ENCODE data around the gene SF3A1. TPM values are rescaled to one million over a fixed set of nuclear protein-coding genes. Genes with fewer than 3 reads are reported as not detected.

SF3A1 gene
- total RNA-seq, 1 donor from 2014 or later: 115 TPM

- Mint-ChIP-seq H3K4me1 (ENCODE audit: low read depth) (peaks cover 31% of the 10 kb centered on the region), H3K27me3 (ENCODE audit: low read depth) (no peaks in the 10 kb centered on the region), H3K27ac (ENCODE audit: unreplicated experiment) (peak overlapping the region; percentile 88), H3K4me3 (ENCODE audit: unreplicated experiment) (no peak overlapping the region), H3K36me3 (ENCODE audit: low read depth) (peaks cover 15% of the 10 kb centered on the region), H3K9me3 (ENCODE audit: low read depth) (no peaks in the 10 kb centered on the region)
- TF ChIP-seq CTCF (IDR thresholded peaks at IDR 0.05): no peak
- DNase-seq (ENCODE audit: low spot score): no peak
Observed at GRCh38 chr22:30291058-30291892, 65.4 kb downstream of the SF3A1 start.

- H3K36me3 Mint-ChIP-seq (ENCODE audit: low read depth): peaks cover 15% of the 10 kb centered on the region
- H3K27ac Mint-ChIP-seq (ENCODE audit: unreplicated experiment): peak overlapping the region; percentile 88
- no peaks in the 10 kb centered on the region for H3K9me3 Mint-ChIP-seq (ENCODE audit: low read depth)
- H3K27me3 Mint-ChIP-seq (ENCODE audit: low read depth): no peaks in the 10 kb centered on the region
- peak overlapping the region; percentile 77 for H3K4me3 Mint-ChIP-seq (ENCODE audit: unreplicated experiment)
- no peak for DNase-seq (ENCODE audit: low spot score)
- H3K4me1 Mint-ChIP-seq (ENCODE audit: low read depth): peaks cover 31% of the 10 kb centered on the region
- no peak for TF ChIP-seq CTCF (IDR thresholded peaks at IDR 0.05)
Observed at GRCh38 chr22:30290342-30291057, 66.2 kb downstream of the SF3A1 start.

- Mint-ChIP-seq H3K9me3 (ENCODE audit: low read depth) (no peaks in the 10 kb centered on the region), H3K4me3 (ENCODE audit: unreplicated experiment) (peak overlapping the region; percentile 77), H3K27ac (ENCODE audit: unreplicated experiment) (peak overlapping the region; percentile 88)
Observed at GRCh38 chr22:30289980-30290313, 66.7 kb downstream of the SF3A1 start.

GRCh38 chr22:30289141-30289979, 67.3 kb downstream of the SF3A1 start, which contains the start of gene CASTOR1:
TSS of gene CASTOR1 (minus strand) at chr22:30289505. CDS start at chr22:30289497, 8 bp downstream.
- Mint-ChIP-seq H3K27me3 (ENCODE audit: low read depth) (no peaks in the 10 kb centered on the region), H3K27ac (ENCODE audit: unreplicated experiment) (peak within 1 kb of the TSS; percentile 95), H3K4me3 (ENCODE audit: unreplicated experiment) (peak within 1 kb of the TSS; percentile 77), H3K9me3 (ENCODE audit: low read depth) (no peaks in the 10 kb centered on the region), H3K4me1 (ENCODE audit: low read depth) (peaks cover 31% of the 10 kb centered on the region), H3K36me3 (ENCODE audit: low read depth) (peaks cover 21% of the 10 kb centered on the region)
- DNase-seq (ENCODE audit: low spot score): peak; percentile 99
- no peak for TF ChIP-seq CTCF (IDR thresholded peaks at IDR 0.05)

More at GRCh38 chr22:30289980-30290313, 66.7 kb downstream of the SF3A1 start:
- Mint-ChIP-seq H3K4me1 (ENCODE audit: low read depth) (peaks cover 31% of the 10 kb centered on the region), H3K27me3 (ENCODE audit: low read depth) (no peaks in the 10 kb centered on the region), H3K36me3 (ENCODE audit: low read depth) (peaks cover 17% of the 10 kb centered on the region)
- DNase-seq (ENCODE audit: low spot score): no peak
- TF ChIP-seq CTCF (IDR thresholded peaks at IDR 0.05): peak; percentile 26
